GM12878 (cell line): Measurements from ENCODE around the gene SENP3. TPM values are rescaled to one million over a fixed set of nuclear protein-coding genes. Genes with fewer than 3 reads are reported as not detected.
A peak's percentile ranks its signal among the peaks of the same experiment; 100 is the strongest.

Experiments used
- ATAC-seq: fragments of 200-7000 bp; cut with Tn5 transposase; 3 replicates; pipeline ENCODE4 v1.9.1; 2020; ENCODE audit warnings: mild to moderate bottlenecking, moderate library complexity
- BruUV-seq: library from RNA; stranded (reverse); fragments of 400-500 nt; replicated peaks from 2 replicates; lab custom pipeline; 2021; lab: Mats Ljungman, UMichigan
- CTCF ChIA-PET: fragments of 300-600 bp; sonication (Branson Sonifier 250); formaldehyde crosslinking; extraction: SDS; loops from one replicate; lab custom pipeline; 2021; ENCODE audit warnings: inconsistent platforms; lab: Yijun Ruan, JAX
- POLR2A ChIA-PET: fragments of 350-600 bp; formaldehyde crosslinking; extraction: SDS; loops from one replicate; lab custom pipeline; 2021; ENCODE audit warnings: inconsistent platforms; lab: Charles Lee
- RAD21 ChIA-PET: fragments of 300-600 bp; sonication (Branson Sonifier 250); formaldehyde crosslinking; loops from one replicate; lab custom pipeline; 2023; ENCODE audit warnings: antibody characterized with exemption; ENCODE audit not compliant: unreplicated experiment; lab: Charles Lee
- SMC1A ChIA-PET: fragments of 300-600 bp; sonication (Branson Sonifier 250); formaldehyde crosslinking; loops from one replicate; lab custom pipeline; 2023; ENCODE audit not compliant: unreplicated experiment, uncharacterized antibody; lab: Charles Lee
- DNase-seq: peaks from one replicate; pipeline ENCODE4 v3.0.0-alpha.2; 2011; ENCODE audit warnings: low read depth, low spot score
- FAIRE-seq: peaks from 3 replicates; lab custom pipeline; 2011; peaks lifted over from hg19 to GRCh38; lab: Jason Lieb, UNC
- H2AFZ ChIP-seq: 2 replicates; pipeline ENCODE4 v1.6.0; 2011; ENCODE audit warnings: low read depth, low read length, control low read depth; ENCODE audit not compliant: control insufficient read depth
- H3K27ac ChIP-seq: 2 replicates; pipeline ENCODE4 v1.5.1; 2011; ENCODE audit warnings: control low read depth; ENCODE audit not compliant: control insufficient read depth, insufficient read depth
- H3K27me3 ChIP-seq, 2 experiments: replicated peaks in 1 of 2; 2 replicates each; pipeline versions ENCODE4 v1.6.0 to v1.6.1; 2011; ENCODE audit warnings: low read length in 1 of 2; ENCODE audit not compliant: control insufficient read depth in 2 of 2, insufficient read depth in 2 of 2
- H3K36me3 ChIP-seq, 2 experiments: 2 replicates each; pipeline ENCODE4 v1.5.1; 2011; ENCODE audit warnings: low read length in 1 of 2; ENCODE audit not compliant: control insufficient read depth in 2 of 2, insufficient read depth in 2 of 2
- H3K4me1 ChIP-seq: 2 replicates; pipeline ENCODE4 v1.6.1; 2011; ENCODE audit warnings: mild to moderate bottlenecking, low read length, moderate library complexity, mixed read lengths; ENCODE audit not compliant: control insufficient read depth, insufficient read depth
- H3K4me2 ChIP-seq: 2 replicates; pipeline ENCODE4 v1.6.0; 2011; ENCODE audit warnings: control low read depth; ENCODE audit not compliant: control insufficient read depth, insufficient read depth
- H3K4me3 ChIP-seq: fragments of 200-600 bp; sonication (generic); 2 replicates; pipeline ENCODE4 v1.5.1; 2016
- H3K79me2 ChIP-seq: 2 replicates; pipeline ENCODE4 v1.6.0; 2011; ENCODE audit warnings: low read length; ENCODE audit not compliant: control insufficient read depth, insufficient read depth
- H3K9ac ChIP-seq: 2 replicates; pipeline ENCODE4 v1.8.0; 2011; ENCODE audit warnings: low read length, control low read depth, mixed read lengths; ENCODE audit not compliant: control insufficient read depth, insufficient read depth
- H3K9me3 ChIP-seq: replicated peaks from 3 replicates; pipeline ENCODE4 v1.5.1; 2011; ENCODE audit warnings: mild to moderate bottlenecking, low read length; ENCODE audit not compliant: control insufficient read depth, insufficient read depth
- H4K20me1 ChIP-seq: 2 replicates; pipeline ENCODE4 v1.6.0; 2011; ENCODE audit not compliant: control insufficient read depth, insufficient read depth
- ASH2L ChIP-seq: fragments of 300-600, 200-600 bp; sonication (generic); IDR thresholded peaks from 2 replicates; pipeline ENCODE4 v1.6.1; 2017; ENCODE audit warnings: low read depth, mild to moderate bottlenecking, borderline replicate concordance
- CHD4 ChIP-seq: fragments of 200-600 bp; sonication (generic); IDR thresholded peaks from 2 replicates; pipeline ENCODE4 v1.6.1; 2016; ENCODE audit warnings: mild to moderate bottlenecking
- CREB1 ChIP-seq: IDR thresholded peaks from 2 replicates; pipeline ENCODE4 v1.6.1; 2012; ENCODE audit warnings: low read depth, mild to moderate bottlenecking, inconsistent platforms
- CTCF ChIP-seq, 3 experiments: IDR thresholded peaks in 2 of 3; conservative IDR thresholded peaks in 1 of 3; 2 replicates each; pipeline ENCODE4 v1.5.1; 2011; ENCODE audit warnings: low read depth in 3 of 3, low read length in 3 of 3, mild to moderate bottlenecking in 3 of 3, control low read depth in 2 of 3, moderate library complexity in 2 of 3, inconsistent platforms in 1 of 3, mixed read lengths in 1 of 3; ENCODE audit not compliant: control insufficient read depth in 2 of 3, insufficient read depth in 1 of 3; ENCODE audit errors: extremely low read depth in 1 of 3
- DPF2 ChIP-seq: fragments of 450-650 bp; IDR thresholded peaks from 2 replicates; pipeline ENCODE4 v1.6.1; 2017; ENCODE audit warnings: mild to moderate bottlenecking
- NFIC ChIP-seq: IDR thresholded peaks from 2 replicates; pipeline ENCODE4 v1.6.1; 2012; ENCODE audit warnings: low read depth, mild to moderate bottlenecking, inconsistent platforms, low read length, moderate library complexity
- NR2C2 ChIP-seq: IDR thresholded peaks from 2 replicates; pipeline ENCODE4 v1.6.1; 2011; ENCODE audit warnings: borderline replicate concordance, low read depth; ENCODE audit not compliant: control insufficient read depth, insufficient read length
- POLR2AphosphoS5 ChIP-seq: IDR thresholded peaks from 2 replicates; pipeline ENCODE4 v1.6.1; 2011; ENCODE audit warnings: mild to moderate bottlenecking, low read length, inconsistent platforms
- SMAD1 ChIP-seq: fragments of 450-650 bp; IDR thresholded peaks from 2 replicates; pipeline ENCODE4 v1.6.1; 2018; ENCODE audit warnings: mild to moderate bottlenecking, low read depth; ENCODE audit not compliant: partially characterized antibody
- SPI1 ChIP-seq: IDR thresholded peaks from 2 replicates; pipeline ENCODE4 v1.6.1; 2011; ENCODE audit warnings: low read depth, mild to moderate bottlenecking, low read length, moderate library complexity, borderline replicate concordance; ENCODE audit not compliant: insufficient read depth
- SUPT20H ChIP-seq: IDR thresholded peaks from 2 replicates; pipeline ENCODE4 v1.6.1; 2011; ENCODE audit warnings: low read depth, mild to moderate bottlenecking, low read length, moderate library complexity, borderline replicate concordance; ENCODE audit not compliant: control insufficient read depth
- TARDBP ChIP-seq: IDR thresholded peaks from 2 replicates; pipeline ENCODE4 v1.6.1; 2016; ENCODE audit warnings: borderline replicate concordance
- TCF7 ChIP-seq: IDR thresholded peaks from 2 replicates; pipeline ENCODE4 v1.6.1; 2014; ENCODE audit warnings: antibody characterized with exemption, borderline replicate concordance
- USF1 ChIP-seq: IDR thresholded peaks from 2 replicates; pipeline ENCODE4 v1.6.1; 2011; ENCODE audit warnings: borderline replicate concordance, low read depth, mild to moderate bottlenecking, moderate library complexity, mixed read lengths, low read length; ENCODE audit not compliant: insufficient read depth; ENCODE audit errors: extremely low read length
- YBX1 ChIP-seq: fragments of 450-650 bp; IDR thresholded peaks from 2 replicates; pipeline ENCODE4 v1.6.1; 2016; ENCODE audit warnings: antibody characterized with exemption
- ZBED1 ChIP-seq: IDR thresholded peaks from 2 replicates; pipeline ENCODE4 v1.6.1; 2016; ENCODE audit warnings: borderline replicate concordance
- ZSCAN29 ChIP-seq: fragments of 450-650 bp; IDR thresholded peaks from 2 replicates; pipeline ENCODE4 v1.6.1; 2017; ENCODE audit warnings: mild to moderate bottlenecking, moderate library complexity
- WGBS: methylation state at CpG from one replicate; pipeline ENCODE4 v1.1.6; 2016; ENCODE audit warnings: low lambda C conversion rate; ENCODE audit not compliant: insufficient replicate concordance, insufficient coverage; ENCODE audit errors: missing lambda C conversion rate; 5-methylcytosine and 5-hydroxymethylcytosine counted together
- in situ Hi-C: fragments of 300-500 bp; cut with MboI; formaldehyde crosslinking; loops from 9 replicates; pipeline ENCODE4 v1.14.3; 2018; ENCODE audit warnings: mixed read lengths
- intact Hi-C: fragments of 100-400 bp; cut with micrococcal nuclease; formaldehyde crosslinking; loops from one replicate; pipeline ENCODE4 v1.14.2; 2022; ENCODE audit not compliant: unreplicated experiment
- polyA plus RNA-seq, 11 experiments: library from polyadenylated mRNA; depleted of rRNA in 4 of 11; unstranded in 6 of 11; stranded (reverse) in 5 of 11; fragments of >200 nt; fragmentation: Nextera tagmentation in 4 of 11; fragmentation: Illumina TruSeq in 1 of 11; extraction: Ambion mirVana in 4 of 11; extraction: Trizol in 1 of 11; gene quantifications; 1 replicate in 1 of 11; 2 replicates in 10 of 11; pipeline versions ENCODE4 v1.2.1 to v1.2.3, GENCODE V29; 2011 to 2016; ENCODE audit warnings: inconsistent platforms in 2 of 11, missing spikeins in 2 of 11, low read depth in 1 of 11
- total RNA-seq, 4 experiments: library from RNA; depleted of rRNA in 3 of 4; stranded (reverse); fragments of >200 nt in 3 of 4; fragmentation: Illumina TruSeq in 1 of 4; extraction: Trizol in 1 of 4; gene quantifications; 2 replicates each; pipeline versions ENCODE4 v1.2.1 to v1.2.3, GENCODE V29; 2013 to 2021
- TF ChIP-seq, protein P1 (sequence below): fragments of 450-650 bp; conservative IDR thresholded peaks from 2 replicates; pipeline ENCODE4 v1.6.1; 2017; ENCODE audit warnings: mild to moderate bottlenecking, moderate library complexity

Gene SENP3
- total and polyA plus RNA-seq, 10 of the 15 experiments (the other 5 are each of a cell fraction or from before 2014, with no cell fraction given), result 1.8 to 113 (median 72.3) TPM

DNA sequence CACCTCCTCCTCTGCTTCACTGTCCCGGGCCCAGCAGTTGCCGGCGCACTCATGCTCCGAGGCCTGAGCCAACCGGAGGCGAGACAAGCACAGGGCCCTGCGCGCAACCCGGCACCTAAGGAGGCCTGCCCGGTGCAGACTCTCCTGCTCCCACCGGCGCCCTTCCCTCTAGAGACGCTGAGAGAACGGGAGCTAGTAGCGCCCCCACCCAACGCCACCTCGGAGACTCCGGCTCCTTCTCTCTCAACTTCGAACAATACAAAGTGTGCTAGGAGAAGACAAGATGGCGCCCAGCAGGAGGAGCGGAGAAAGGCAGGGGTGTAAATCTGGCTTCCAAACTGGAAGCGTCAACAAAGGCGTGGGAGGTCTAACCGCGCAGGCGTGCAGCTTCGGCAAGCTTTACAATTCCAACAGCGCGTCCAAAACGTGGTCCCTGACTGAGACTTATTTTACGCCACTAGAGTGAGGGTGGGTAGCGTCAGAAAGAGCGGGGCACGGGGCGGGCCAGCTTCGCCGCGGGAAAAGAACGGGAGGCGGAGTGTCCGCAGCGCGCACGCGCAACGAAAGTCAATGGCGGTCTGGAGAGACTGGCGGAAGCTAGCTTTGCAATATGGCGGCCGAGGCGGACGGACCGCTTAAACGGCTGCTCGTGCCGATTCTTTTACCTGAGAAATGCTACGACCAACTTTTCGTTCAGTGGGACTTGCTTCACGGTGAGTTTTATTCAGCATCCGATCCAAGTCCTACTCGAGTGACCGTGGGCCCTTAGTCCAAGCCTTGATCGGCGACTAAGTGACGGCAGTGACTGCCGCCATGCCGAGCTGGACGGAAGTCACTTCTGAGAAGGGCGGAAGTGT is 21.8 kb downstream of the SENP3 start, which contains the start of gene MPDU1:
MPDU1 (plus strand) TSS at position 600 of the 857 bp plus-strand sequence; CDS start at position 611, 11 bp downstream.
- ChIA-PET CTCF (interaction anchor here (0.7 to 3.8 kb wide), 14 partner anchors 9 to 227 kb away, joined by 3 to 46 read pairs (median 3); partner anchors contain the start of genes SENP3, TNFSF12, TNFSF13 and TP53), SMC1A (interaction anchor here (0.6 to 4.6 kb wide), 14 partner anchors 8 to 553 kb away, joined by 3 to 42 read pairs (median 3); partner anchors contain the start of genes SHBG, TP53 and WRAP53), RAD21 (interaction anchor here (0.5 to 4.0 kb wide), 8 partner anchors 10 to 228 kb away, joined by 3 to 43 read pairs (median 8); partner anchors contain the start of genes FXR2, SENP3, TP53 and WRAP53), POLR2A (interaction anchor here (0.6 to 3.6 kb wide), 14 partner anchors 10 to 246 kb away, joined by 3 to 39 read pairs (median 5); partner anchors contain the start of genes FXR2, SAT2, TMEM102 and TNFSF13)
- peak; percentile 98 for FAIRE-seq
- Histone ChIP-seq H3K9ac (peak within 1 kb of the TSS; percentile 100), H3K27ac (peak within 1 kb of the TSS; percentile 99), H3K4me3 (peak within 1 kb of the TSS; percentile 75), H3K36me3 (peaks cover 5 to 12% of the 10 kb centered on the region in 2 experiments; a peak in 3 of 4 replicates), H3K27me3 (no peaks in the 10 kb centered on the region), H3K4me1 (peaks cover 38% of the 10 kb centered on the region), H3K4me2 (peak within 1 kb of the TSS; percentile 98), H3K9me3 (no peaks in the 10 kb centered on the region), H4K20me1 (no peaks in the 10 kb centered on the region; the same call in 1 of the 2 replicates), H2AFZ (peak within 1 kb of the TSS; percentile 100), H3K79me2 (peaks cover 32% of the 10 kb centered on the region)
- in situ Hi-C loops, result no loop called here
- DNase-seq, result peak; percentile 84
- ATAC-seq, result peak; percentile 77
- BruUV-seq, result TSS peak; percentile 88
- intact Hi-C loops, result loop anchor here (5.0 kb wide), 1 partner anchor 34 kb away; no protein-coding TSS in a partner anchor
- 10% methylated on average over 69 of the region's 69 CpGs for WGBS
- TF ChIP-seq ZBED1 (peak; percentile 69), POLR2AphosphoS5 (peak; percentile 97), CREB1 (peak; percentile 69; the same call in 1 of the 2 replicates), TARDBP (peak; percentile 66; the same call in 1 of the 2 replicates), TCF7 (no peak), NFIC (no peak), DPF2 (no peak), YBX1 (no peak), CHD4 (no peak), SMAD1 (peak; percentile 45), CTCF (IDR thresholded peaks at IDR 0.05 in 2 of 3, conservative IDR thresholded peaks at IDR 0.05 in 1 of 3; ENCODE audit: control insufficient read depth in 2 of 3, extremely low read depth in 1 of 3, insufficient read depth in 1 of 3, low read depth in 3 of 3, low read length in 3 of 3) (no peak), USF1 (no peak), SUPT20H (no peak), SPI1 (no peak; the same call in 1 of the 2 replicates), ZSCAN29 (no peak), NR2C2 (no peak), ASH2L (no peak)
- TF ChIP-seq, protein P1, sequence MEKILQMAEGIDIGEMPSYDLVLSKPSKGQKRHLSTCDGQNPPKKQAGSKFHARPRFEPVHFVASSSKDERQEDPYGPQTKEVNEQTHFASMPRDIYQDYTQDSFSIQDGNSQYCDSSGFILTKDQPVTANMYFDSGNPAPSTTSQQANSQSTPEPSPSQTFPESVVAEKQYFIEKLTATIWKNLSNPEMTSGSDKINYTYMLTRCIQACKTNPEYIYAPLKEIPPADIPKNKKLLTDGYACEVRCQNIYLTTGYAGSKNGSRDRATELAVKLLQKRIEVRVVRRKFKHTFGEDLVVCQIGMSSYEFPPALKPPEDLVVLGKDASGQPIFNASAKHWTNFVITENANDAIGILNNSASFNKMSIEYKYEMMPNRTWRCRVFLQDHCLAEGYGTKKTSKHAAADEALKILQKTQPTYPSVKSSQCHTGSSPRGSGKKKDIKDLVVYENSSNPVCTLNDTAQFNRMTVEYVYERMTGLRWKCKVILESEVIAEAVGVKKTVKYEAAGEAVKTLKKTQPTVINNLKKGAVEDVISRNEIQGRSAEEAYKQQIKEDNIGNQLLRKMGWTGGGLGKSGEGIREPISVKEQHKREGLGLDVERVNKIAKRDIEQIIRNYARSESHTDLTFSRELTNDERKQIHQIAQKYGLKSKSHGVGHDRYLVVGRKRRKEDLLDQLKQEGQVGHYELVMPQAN, result 0 out of 2 replicates have a peak, but pooled peaks have one; percentile 20
